GM13976 (cell line): ENCODE measurements around the gene AXL.

ENCODE experiments used
- DNase-seq: peaks from one replicate; pipeline ENCODE4 v3.0.0; 2012; ENCODE audit warnings: low spot score
- CTCF ChIP-seq: IDR thresholded peaks from 2 replicates; pipeline ENCODE4 v1.5.1; 2012; ENCODE audit warnings: borderline replicate concordance, mild to moderate bottlenecking; ENCODE audit not compliant: insufficient read depth; ENCODE audit errors: extremely low read depth, missing control alignments, control extremely low read depth
- in situ Hi-C: fragments of 300-500 bp; cut with MboI; formaldehyde crosslinking; loops from one replicate; pipeline ENCODE4 v1.12.0; 2022; ENCODE audit warnings: low sequenced_read_pairs, mixed read lengths, inconsistent platforms; ENCODE audit not compliant: unreplicated experiment

Gene AXL

GRCh38 chr19:41221514-41222205 lies 2.6 kb downstream of the AXL start:
- in situ Hi-C loops, result no loop called here
- TF ChIP-seq CTCF, result no peak
- DNase-seq, result no peak

- no peak for DNase-seq
- in situ Hi-C loops, result no loop called here
- TF ChIP-seq CTCF, result no peak
These were observed 3.2 kb downstream of the AXL start for GRCh38 chr19:41222240-41222639.

GRCh38 chr19:41223431-41224234 lies 4.6 kb downstream of the AXL start:
- DNase-seq, result no peak
- no peak for TF ChIP-seq CTCF
- in situ Hi-C loops, result no loop called here

- in situ Hi-C loops, result no loop called here
- no peak for DNase-seq
- TF ChIP-seq CTCF, result no peak
These were observed 5.6 kb downstream of the AXL start for GRCh38 chr19:41224632-41225031.

- in situ Hi-C loops, result no loop called here
- no peak for DNase-seq
These were observed 6.4 kb downstream of the AXL start for GRCh38 chr19:41225238-41226052.

More at GRCh38 chr19:41225238-41226052, 6.4 kb downstream of the AXL start:
- no peak for TF ChIP-seq CTCF
